H1 (cell line): ENCODE measurements around the gene ZNF521. TPM values are rescaled to one million over a fixed set of nuclear protein-coding genes. Genes with fewer than 3 reads are reported as not detected.
A peak's percentile ranks its signal among the peaks of the same experiment; 100 is the strongest.

Experiments
- CTCF ChIA-PET: fragments of 300-600 bp; sonication (Branson Sonifier 250); formaldehyde crosslinking; loops from one replicate; lab custom pipeline; 2021; ENCODE audit not compliant: partially characterized antibody; lab: Charles Lee
- POLR2A ChIA-PET: fragments of 300-600 bp; sonication (Branson Sonifier 250); formaldehyde crosslinking; loops from one replicate; lab custom pipeline; 2021; ENCODE audit warnings: inconsistent platforms; ENCODE audit not compliant: partially characterized antibody; lab: Charles Lee
- DNase-seq, 2 experiments: peaks; one replicate each; pipeline versions ENCODE4 v3.0.0 to v3.0.0-alpha.2; 2010 to 2022; ENCODE audit warnings: low spot score in 2 of 2, low read depth in 1 of 2, mixed read lengths in 1 of 2
- FAIRE-seq: peaks from 2 replicates; lab custom pipeline; 2011; peaks lifted over from hg19 to GRCh38; lab: Jason Lieb, UNC
- H2AFZ ChIP-seq: 2 replicates; pipeline ENCODE4 v1.8.1; 2012; ENCODE audit warnings: low read length, inconsistent platforms
- H2AK5ac ChIP-seq: 2 replicates; pipeline ENCODE4 v1.6.1; 2013; ENCODE audit warnings: low read depth, low read length
- H2BK120ac ChIP-seq: replicated peaks from 2 replicates; pipeline ENCODE3; 2013; ENCODE audit warnings: low read depth, low read length, inconsistent platforms
- H2BK12ac ChIP-seq: 2 replicates; pipeline ENCODE4 v1.6.1; 2013; ENCODE audit warnings: low read depth, low read length
- H2BK15ac ChIP-seq: 2 replicates; pipeline ENCODE4 v1.6.1; 2013; ENCODE audit warnings: low read length
- H2BK20ac ChIP-seq: 2 replicates; pipeline ENCODE4 v1.6.1; 2013; ENCODE audit warnings: low read length
- H2BK5ac ChIP-seq: 2 replicates; pipeline ENCODE4 v1.6.1; 2013; ENCODE audit warnings: low read depth, low read length
- H3K14ac ChIP-seq: 2 replicates; pipeline ENCODE4 v1.6.1; 2013; ENCODE audit warnings: inconsistent platforms; ENCODE audit not compliant: insufficient read length
- H3K18ac ChIP-seq: 2 replicates; pipeline ENCODE4 v1.6.1; 2013; ENCODE audit warnings: low read length; ENCODE audit errors: extremely low read depth
- H3K23ac ChIP-seq: 2 replicates; pipeline ENCODE4 v1.6.1; 2013; ENCODE audit warnings: inconsistent platforms; ENCODE audit not compliant: insufficient read length
- H3K23me2 ChIP-seq: 2 replicates; pipeline ENCODE4 v1.6.1; 2013; ENCODE audit warnings: low read depth, low read length
- H3K27ac ChIP-seq: 2 replicates; pipeline ENCODE4 v1.6.1; 2011; ENCODE audit warnings: low read depth, low read length, inconsistent platforms
- H3K27me3 ChIP-seq, 4 experiments: replicated peaks in 1 of 4; 1 replicate in 1 of 4; 2 replicates in 3 of 4; pipeline versions ENCODE4 v1.6.1 to v1.8.1; 2011 to 2013; ENCODE audit warnings: low read length in 3 of 4, mild to moderate bottlenecking in 3 of 4, inconsistent platforms in 2 of 4, mixed read lengths in 2 of 4, moderate library complexity in 1 of 4; ENCODE audit not compliant: control insufficient read depth in 3 of 4, insufficient read depth in 3 of 4; ENCODE audit errors: extremely low read depth in 1 of 4
- H3K36me3 ChIP-seq, 4 experiments: 2 replicates each; pipeline versions ENCODE4 v1.6.1 to v1.8.1; 2011 to 2013; ENCODE audit warnings: mild to moderate bottlenecking in 4 of 4, low read length in 3 of 4, moderate library complexity in 2 of 4, control low read depth in 1 of 4, inconsistent platforms in 1 of 4; ENCODE audit not compliant: insufficient read depth in 4 of 4, control insufficient read depth in 2 of 4
- H3K4ac ChIP-seq: replicated peaks from 2 replicates; pipeline ENCODE3; 2013; ENCODE audit warnings: low read length, low read depth, mixed read lengths, inconsistent platforms; ENCODE audit not compliant: insufficient read length
- H3K4me1 ChIP-seq, 4 experiments: replicated peaks in 1 of 4; 1 replicate in 1 of 4; 2 replicates in 3 of 4; pipeline versions ENCODE4 v1.6.1 to v1.8.1; 2011 to 2013; ENCODE audit warnings: low read length in 3 of 4, inconsistent platforms in 2 of 4, mixed read lengths in 1 of 4; ENCODE audit not compliant: insufficient read depth in 4 of 4, control insufficient read depth in 3 of 4
- H3K4me2 ChIP-seq, 2 experiments: 2 replicates each; pipeline versions ENCODE4 v1.6.1 to v1.8.1; 2011 to 2013; ENCODE audit warnings: low read depth in 2 of 2, low read length in 2 of 2, control low read depth in 1 of 2, inconsistent platforms in 1 of 2, mild to moderate bottlenecking in 1 of 2; ENCODE audit not compliant: insufficient read depth in 1 of 2
- H3K4me3 ChIP-seq, 4 experiments: fragments of 200-600, 300-600 bp in 1 of 4; sonication (generic), shearing (Covaris generic), sonication (Bioruptor Twin) in 1 of 4; 2 replicates each; pipeline versions ENCODE4 v1.5.1 to v1.8.1; 2011 to 2016; ENCODE audit warnings: low read length in 4 of 4, low read depth in 3 of 4, control low read depth in 2 of 4, inconsistent platforms in 2 of 4, mild to moderate bottlenecking in 2 of 4, mixed read lengths in 1 of 4, moderate library complexity in 1 of 4; ENCODE audit not compliant: insufficient read depth in 2 of 4; ENCODE audit errors: extremely low read depth in 1 of 4
- H3K56ac ChIP-seq: replicated peaks from 2 replicates; pipeline ENCODE3; 2013; ENCODE audit warnings: low read depth, mild to moderate bottlenecking, mixed read lengths, low read length, inconsistent platforms; ENCODE audit not compliant: insufficient read length
- H3K79me1 ChIP-seq: 2 replicates; pipeline ENCODE4 v1.6.1; 2013; ENCODE audit warnings: low read depth, low read length, control low read depth
- H3K79me2 ChIP-seq, 2 experiments: 2 replicates each; pipeline versions ENCODE4 v1.6.1 to v1.8.1; 2012 to 2013; ENCODE audit warnings: low read length in 2 of 2, mild to moderate bottlenecking in 2 of 2, inconsistent platforms in 1 of 2; ENCODE audit not compliant: insufficient read depth in 2 of 2, control insufficient read depth in 1 of 2
- H3K9ac ChIP-seq, 4 experiments: replicated peaks in 1 of 4; 1 replicate in 1 of 4; 2 replicates in 3 of 4; pipeline versions ENCODE4 v1.6.1 to v1.8.1; 2011 to 2013; ENCODE audit warnings: low read depth in 3 of 4, low read length in 3 of 4, control low read depth in 2 of 4, mild to moderate bottlenecking in 2 of 4, moderate library complexity in 2 of 4, inconsistent platforms in 1 of 4; ENCODE audit errors: extremely low read depth in 1 of 4
- H3K9me3 ChIP-seq, 2 experiments: 2 replicates each; pipeline versions ENCODE4 v1.6.1 to v1.8.1; 2012 to 2013; ENCODE audit warnings: mild to moderate bottlenecking in 2 of 2, moderate library complexity in 2 of 2, control low read depth in 1 of 2, inconsistent platforms in 1 of 2, low read depth in 1 of 2, low read length in 1 of 2, mixed read lengths in 1 of 2; ENCODE audit not compliant: insufficient read depth in 2 of 2
- H4K20me1 ChIP-seq, 2 experiments: replicated peaks in 1 of 2; 2 replicates each; pipeline versions ENCODE3 to v1.8.1; 2011 to 2013; ENCODE audit warnings: inconsistent platforms in 2 of 2, low read length in 2 of 2, mild to moderate bottlenecking in 1 of 2; ENCODE audit not compliant: insufficient read depth in 2 of 2, control insufficient read depth in 1 of 2
- H4K5ac ChIP-seq: 2 replicates; pipeline ENCODE4 v1.6.1; 2013; ENCODE audit warnings: low read length, low read depth, mixed read lengths, inconsistent platforms; ENCODE audit not compliant: insufficient read length
- H4K8ac ChIP-seq: 2 replicates; pipeline ENCODE4 v1.8.0; 2013; ENCODE audit warnings: mild to moderate bottlenecking, moderate library complexity, low read length, inconsistent platforms; ENCODE audit not compliant: insufficient read depth; ENCODE audit errors: extremely low read depth
- H4K91ac ChIP-seq: replicated peaks from 2 replicates; pipeline ENCODE3; 2013; ENCODE audit warnings: low read length, mixed read lengths, inconsistent platforms; ENCODE audit not compliant: insufficient read length
- RAD21 ChIP-seq, 2 experiments: IDR thresholded peaks in 1 of 2; conservative IDR thresholded peaks in 1 of 2; 2 replicates each; pipeline ENCODE4 v1.6.1; 2011; ENCODE audit warnings: low read depth in 2 of 2, low read length in 2 of 2, improper control_type of control experiment in 1 of 2, inconsistent platforms in 1 of 2, mild to moderate bottlenecking in 1 of 2, moderate library complexity in 1 of 2
- RXRA ChIP-seq: IDR thresholded peaks from 2 replicates; pipeline ENCODE4 v1.6.1; 2011; ENCODE audit warnings: low read depth, mild to moderate bottlenecking, low read length, moderate library complexity; ENCODE audit not compliant: insufficient read depth
- WGBS, 2 experiments: shearing (Covaris generic) in 1 of 2; methylation state at CpG; one replicate each; pipeline versions ENCODE4 v1.1.6 to v1.1.7; 2013 to 2015; ENCODE audit warnings: low lambda C conversion rate in 2 of 2, mixed read lengths in 2 of 2, inconsistent platforms in 1 of 2, low coverage in 1 of 2, missing lambda C conversion rate in 1 of 2; ENCODE audit not compliant: insufficient replicate concordance in 2 of 2, insufficient coverage in 1 of 2, insufficient read length in 1 of 2; ENCODE audit errors: extremely low coverage in 1 of 2, missing lambda C conversion rate in 1 of 2; 5-methylcytosine and 5-hydroxymethylcytosine counted together
- polyA plus RNA-seq, 7 experiments: library from polyadenylated mRNA; depleted of rRNA in 3 of 7; stranded (reverse) in 5 of 7; unstranded in 2 of 7; fragments of >200 nt in 5 of 7; fragments of 200-250 nt in 2 of 7; gene quantifications; 1 replicate in 5 of 7; 2 replicates in 1 of 7; 4 replicates in 1 of 7; pipeline versions ENCODE4 v1.2.1 to v1.2.3, GENCODE V29; 2011 to 2013; ENCODE audit warnings: missing spikeins in 2 of 7, mixed read lengths in 2 of 7
- total RNA-seq: library from RNA; stranded (reverse); fragmentation: NEBNext Ultra II Directional; extraction: Animal tissue kit (Norgen Biotek cat#: 25700); gene quantifications from 2 replicates; pipeline ENCODE4 v1.2.1, GENCODE V29; 2021
- TF ChIP-seq, protein P1 (sequence below), 3 experiments: IDR thresholded peaks; 1 replicate in 2 of 3; 2 replicates in 1 of 3; pipeline versions ENCODE4 v1.5.1 to v1.6.1; 2011; ENCODE audit warnings: low read length in 3 of 3, mild to moderate bottlenecking in 3 of 3, inconsistent platforms in 2 of 3, low read depth in 1 of 3, moderate library complexity in 1 of 3; ENCODE audit not compliant: insufficient read depth in 1 of 3; ENCODE audit errors: control extremely low read depth in 1 of 3

ZNF521 gene
- total and polyA plus RNA-seq, 2 of the 8 experiments (the other 6 are each of a cell fraction or from before 2014, with no cell fraction given), result 9.5 to 15.8 TPM

DNA sequence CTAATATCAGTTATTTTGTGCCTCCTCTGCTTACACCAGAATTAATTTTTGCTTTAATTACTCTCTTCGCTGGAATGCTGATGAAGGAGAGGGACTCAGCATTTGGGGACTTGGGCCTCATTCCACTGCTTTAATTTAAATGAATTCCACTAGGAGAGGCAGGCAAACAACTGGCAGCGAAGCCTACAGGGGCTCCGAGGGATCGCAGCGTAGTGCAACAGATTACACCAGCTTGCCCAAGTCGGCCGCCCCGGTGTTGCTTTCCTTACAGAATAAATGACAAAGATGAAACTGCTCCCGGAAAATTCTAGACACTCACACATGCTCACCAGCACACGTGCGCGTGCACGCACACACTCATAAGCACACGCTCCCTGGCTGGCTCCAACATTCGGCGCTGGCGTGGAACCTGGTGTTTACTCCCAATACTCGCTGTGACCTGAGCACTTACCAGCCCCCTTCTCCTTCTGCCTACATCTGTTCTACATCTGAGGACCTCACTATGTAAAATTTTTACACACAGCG is 175.4 kb downstream of the ZNF521 start:
- TF ChIP-seq RXRA (no peak), RAD21 (IDR thresholded peaks at IDR 0.05 in 1 of 2, conservative IDR thresholded peaks at IDR 0.05 in 1 of 2; ENCODE audit: low read depth in 2 of 2, low read length in 2 of 2) (peak; percentile 8 to 36; a peak in 1 of 4 replicates)
- TF ChIP-seq, protein P1, sequence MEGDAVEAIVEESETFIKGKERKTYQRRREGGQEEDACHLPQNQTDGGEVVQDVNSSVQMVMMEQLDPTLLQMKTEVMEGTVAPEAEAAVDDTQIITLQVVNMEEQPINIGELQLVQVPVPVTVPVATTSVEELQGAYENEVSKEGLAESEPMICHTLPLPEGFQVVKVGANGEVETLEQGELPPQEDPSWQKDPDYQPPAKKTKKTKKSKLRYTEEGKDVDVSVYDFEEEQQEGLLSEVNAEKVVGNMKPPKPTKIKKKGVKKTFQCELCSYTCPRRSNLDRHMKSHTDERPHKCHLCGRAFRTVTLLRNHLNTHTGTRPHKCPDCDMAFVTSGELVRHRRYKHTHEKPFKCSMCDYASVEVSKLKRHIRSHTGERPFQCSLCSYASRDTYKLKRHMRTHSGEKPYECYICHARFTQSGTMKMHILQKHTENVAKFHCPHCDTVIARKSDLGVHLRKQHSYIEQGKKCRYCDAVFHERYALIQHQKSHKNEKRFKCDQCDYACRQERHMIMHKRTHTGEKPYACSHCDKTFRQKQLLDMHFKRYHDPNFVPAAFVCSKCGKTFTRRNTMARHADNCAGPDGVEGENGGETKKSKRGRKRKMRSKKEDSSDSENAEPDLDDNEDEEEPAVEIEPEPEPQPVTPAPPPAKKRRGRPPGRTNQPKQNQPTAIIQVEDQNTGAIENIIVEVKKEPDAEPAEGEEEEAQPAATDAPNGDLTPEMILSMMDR (IDR thresholded peaks at IDR 0.05; ENCODE audit: control extremely low read depth in 1 of 3, insufficient read depth in 1 of 3, low read depth in 1 of 3, low read length in 3 of 3), result peak in 2 of 3 experiments; percentile 23 to 31; a peak in 2 of 4 replicates
- TF ChIP-seq, all 59 proteins: peak for 2
- no peak overlapping the region for H3K4me3 ChIP-seq
- H3K79me1 ChIP-seq, result no peaks in the 10 kb centered on the region; the same call in 1 of the 2 replicates
- no peak overlapping the region for H2BK120ac ChIP-seq
- ChIA-PET CTCF (no interaction called here), POLR2A (no interaction called here)
- H3K9ac ChIP-seq, result no peak overlapping the region
- DNase-seq, result no peak
- no peak overlapping the region for H4K8ac ChIP-seq
- H4K5ac ChIP-seq, result no peak overlapping the region
- no peaks in the 10 kb centered on the region for H3K36me3 ChIP-seq
- no peak overlapping the region for H2BK15ac ChIP-seq
- no peak overlapping the region for H2AFZ ChIP-seq
- H3K27ac ChIP-seq, result no peak overlapping the region
- H3K4me2 ChIP-seq, result no peak overlapping the region
- no peak overlapping the region for H3K14ac ChIP-seq
- H3K23me2 ChIP-seq, result no peaks in the 10 kb centered on the region
- no peak for FAIRE-seq
- no peak overlapping the region for H4K91ac ChIP-seq
- H3K79me2 ChIP-seq, result no peaks in the 10 kb centered on the region
- no peaks in the 10 kb centered on the region for H3K9me3 ChIP-seq
- no peaks in the 10 kb centered on the region for H3K27me3 ChIP-seq
- H3K4ac ChIP-seq, result no peak overlapping the region
- 87% methylated on average over 19 of the region's 19 CpGs; no CpG with 5 or more reads in 1 of the 2 experiments for WGBS, 2 experiments
- H3K18ac ChIP-seq, result peak overlapping the region; percentile 14; the same call in 1 of the 2 replicates
- H2BK20ac ChIP-seq, result no peak overlapping the region
- H3K4me1 ChIP-seq, result peaks cover 0 to 9% (median 3%) of the 10 kb centered on the region in 4 experiments; a peak in 4 of 7 replicates
- no peak overlapping the region for H2BK12ac ChIP-seq
- no peak overlapping the region for H2BK5ac ChIP-seq
- no peak overlapping the region for H2AK5ac ChIP-seq
- no peak overlapping the region for H3K56ac ChIP-seq
- no peaks in the 10 kb centered on the region for H4K20me1 ChIP-seq
- no peak overlapping the region for H3K23ac ChIP-seq
